Smooth muscle cell (in vitro differentiated cells): Measurements from ENCODE around the gene ROCK2. TPM values are rescaled to one million over a fixed set of nuclear protein-coding genes. Genes with fewer than 3 reads are reported as not detected.

ENCODE experiments used
- DNase-seq: peaks from one replicate; lab custom pipeline; 2025; ENCODE audit not compliant: unreplicated experiment; lab: John Stamatoyannopoulos, UW
- H2AFZ ChIP-seq: fragments of 200-600 bp; sonication (generic); 2 replicates; pipeline ENCODE4 v1.6.0; 2016; ENCODE audit warnings: antibody characterized with exemption, low read depth, mild to moderate bottlenecking
- H3F3A ChIP-seq: fragments of 200-600 bp; sonication (generic); 2 replicates; pipeline ENCODE4 v1.6.0; 2017; ENCODE audit warnings: antibody characterized with exemption, low read depth
- H3K27ac ChIP-seq: fragments of 200-600 bp; sonication (generic); 2 replicates; pipeline ENCODE4 v1.5.1; 2016; ENCODE audit warnings: low read depth, mild to moderate bottlenecking
- H3K27me3 ChIP-seq: fragments of 200-600 bp; sonication (generic); 2 replicates; pipeline ENCODE4 v1.6.1; 2016; ENCODE audit warnings: low read depth, mild to moderate bottlenecking
- H3K36me3 ChIP-seq: fragments of 200-600 bp; sonication (generic); 2 replicates; pipeline ENCODE4 v1.5.1; 2016; ENCODE audit warnings: low read depth
- H3K4me1 ChIP-seq: fragments of 200-600 bp; sonication (generic); 2 replicates; pipeline ENCODE4 v1.5.1; 2016; ENCODE audit warnings: low read depth
- H3K4me2 ChIP-seq: fragments of 200-600 bp; sonication (generic); 2 replicates; pipeline ENCODE4 v1.6.0; 2016; ENCODE audit warnings: mild to moderate bottlenecking
- H3K4me3 ChIP-seq: fragments of 200-600 bp; sonication (generic); 2 replicates; pipeline ENCODE4 v1.5.1; 2016; ENCODE audit warnings: mild to moderate bottlenecking
- H3K79me2 ChIP-seq: fragments of 200-600 bp; sonication (generic); 2 replicates; pipeline ENCODE4 v1.6.0; 2016; ENCODE audit warnings: low read depth, mild to moderate bottlenecking
- H3K9ac ChIP-seq: fragments of 200-600 bp; sonication (generic); 2 replicates; pipeline ENCODE4 v1.6.0; 2016; ENCODE audit warnings: low read depth
- H3K9me3 ChIP-seq: fragments of 200-600 bp; sonication (generic); replicated peaks from 2 replicates; pipeline ENCODE4 v1.5.1; 2016; ENCODE audit warnings: low read depth
- H4K20me1 ChIP-seq: fragments of 200-600 bp; sonication (generic); 2 replicates; pipeline ENCODE4 v1.6.0; 2016; ENCODE audit warnings: low read depth
- WGBS: methylation state at CpG from one replicate; pipeline ENCODE4 v1.1.7; 2016; ENCODE audit warnings: low lambda C conversion rate; 5-methylcytosine and 5-hydroxymethylcytosine counted together
- polyA plus RNA-seq: library from polyadenylated mRNA; unstranded; fragments of >200 nt; fragmentation: Nextera tagmentation; extraction: Ambion mirVana; gene quantifications from 2 replicates; pipeline ENCODE4 v1.2.1, GENCODE V29; 2016
- total RNA-seq: library from RNA; depleted of rRNA; stranded (reverse); fragments of >200 nt; gene quantifications from 2 replicates; pipeline ENCODE4 v1.2.3, GENCODE V29; 2014
- TF ChIP-seq, protein P1 (sequence below): fragments of 200-600 bp; sonication (generic); IDR thresholded peaks from 2 replicates; pipeline ENCODE4 v1.5.1; 2017; ENCODE audit warnings: borderline replicate concordance, mild to moderate bottlenecking, antibody characterized with exemption; ENCODE audit not compliant: insufficient read depth, poor library complexity, severe bottlenecking

ROCK2 gene
- total and polyA plus RNA-seq, 2 experiments from 2014 or later = 27.2 to 45.5 TPM

DNA sequence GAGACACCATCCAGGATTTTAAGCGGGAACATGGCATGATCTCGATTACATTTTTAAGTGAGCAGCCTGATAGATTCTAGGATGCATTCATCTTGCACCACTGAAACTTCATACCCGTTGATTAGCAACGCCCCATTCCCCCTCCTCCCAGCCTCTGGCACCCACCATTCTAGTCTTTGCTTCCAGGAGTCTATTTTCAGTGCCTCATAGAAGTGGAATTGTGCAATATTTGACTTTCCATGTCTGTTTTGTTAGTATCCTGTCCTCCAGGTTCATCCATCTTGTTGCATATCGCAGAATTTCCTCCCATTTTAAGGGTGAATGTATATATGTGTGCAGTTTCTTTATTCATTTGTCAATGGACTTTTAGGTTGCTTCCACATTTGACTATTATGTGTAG lies 210.1 kb downstream of the ROCK2 start:
- Histone ChIP-seq H3K9me3 (no peaks in the 10 kb centered on the region), H3K4me1 (peaks cover 7% of the 10 kb centered on the region), H3K9ac (no peak overlapping the region), H4K20me1 (no peaks in the 10 kb centered on the region), H3K27me3 (no peaks in the 10 kb centered on the region), H3K4me2 (no peak overlapping the region), H3F3A (no peaks in the 10 kb centered on the region), H3K79me2 (no peaks in the 10 kb centered on the region), H3K36me3 (no peaks in the 10 kb centered on the region), H3K4me3 (no peak overlapping the region), H3K27ac (no peak overlapping the region), H2AFZ (no peak overlapping the region)
- 96% methylated on average over 5 of the region's 5 CpGs for WGBS
- TF ChIP-seq, protein P1, sequence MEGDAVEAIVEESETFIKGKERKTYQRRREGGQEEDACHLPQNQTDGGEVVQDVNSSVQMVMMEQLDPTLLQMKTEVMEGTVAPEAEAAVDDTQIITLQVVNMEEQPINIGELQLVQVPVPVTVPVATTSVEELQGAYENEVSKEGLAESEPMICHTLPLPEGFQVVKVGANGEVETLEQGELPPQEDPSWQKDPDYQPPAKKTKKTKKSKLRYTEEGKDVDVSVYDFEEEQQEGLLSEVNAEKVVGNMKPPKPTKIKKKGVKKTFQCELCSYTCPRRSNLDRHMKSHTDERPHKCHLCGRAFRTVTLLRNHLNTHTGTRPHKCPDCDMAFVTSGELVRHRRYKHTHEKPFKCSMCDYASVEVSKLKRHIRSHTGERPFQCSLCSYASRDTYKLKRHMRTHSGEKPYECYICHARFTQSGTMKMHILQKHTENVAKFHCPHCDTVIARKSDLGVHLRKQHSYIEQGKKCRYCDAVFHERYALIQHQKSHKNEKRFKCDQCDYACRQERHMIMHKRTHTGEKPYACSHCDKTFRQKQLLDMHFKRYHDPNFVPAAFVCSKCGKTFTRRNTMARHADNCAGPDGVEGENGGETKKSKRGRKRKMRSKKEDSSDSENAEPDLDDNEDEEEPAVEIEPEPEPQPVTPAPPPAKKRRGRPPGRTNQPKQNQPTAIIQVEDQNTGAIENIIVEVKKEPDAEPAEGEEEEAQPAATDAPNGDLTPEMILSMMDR = no peak
- DNase-seq = no peak

DNA sequence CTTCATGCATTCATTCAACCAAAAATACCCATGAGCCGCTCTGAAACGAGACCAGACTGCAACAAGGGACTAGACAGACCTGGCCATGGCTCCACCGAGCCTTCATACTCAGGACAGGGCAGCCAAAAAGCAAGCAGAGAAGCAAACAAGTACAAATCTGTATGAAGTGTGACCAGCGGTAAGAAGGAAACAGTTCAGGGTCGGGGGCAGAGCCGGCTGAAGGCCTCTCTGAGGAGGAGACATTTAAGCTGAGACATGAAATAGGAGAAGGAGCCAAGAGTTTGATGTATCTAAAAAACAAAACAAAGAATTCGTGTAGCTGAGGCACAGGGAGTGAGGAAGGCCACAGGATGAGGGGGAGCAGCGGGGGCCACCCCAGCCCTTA lies 210.5 kb downstream of the ROCK2 start:
- peak overlapping the region; percentile 86 for H3K4me2 ChIP-seq
- no peaks in the 10 kb centered on the region for H4K20me1 ChIP-seq
- H3K4me1 ChIP-seq = peaks cover 7% of the 10 kb centered on the region
- TF ChIP-seq, protein P1 = no peak
- peaks cover 3% of the 10 kb centered on the region for H3F3A ChIP-seq
- no peak overlapping the region for H3K27ac ChIP-seq
- WGBS = 90% methylated on average over 8 of the region's 8 CpGs
- no peaks in the 10 kb centered on the region for H3K36me3 ChIP-seq
- H3K79me2 ChIP-seq = no peaks in the 10 kb centered on the region
- H3K4me3 ChIP-seq = no peak overlapping the region
- H3K9ac ChIP-seq = no peak overlapping the region
- peak overlapping the region; percentile 45 for H2AFZ ChIP-seq
- no peaks in the 10 kb centered on the region for H3K9me3 ChIP-seq
- no peak for DNase-seq
- H3K27me3 ChIP-seq = no peaks in the 10 kb centered on the region

DNA sequence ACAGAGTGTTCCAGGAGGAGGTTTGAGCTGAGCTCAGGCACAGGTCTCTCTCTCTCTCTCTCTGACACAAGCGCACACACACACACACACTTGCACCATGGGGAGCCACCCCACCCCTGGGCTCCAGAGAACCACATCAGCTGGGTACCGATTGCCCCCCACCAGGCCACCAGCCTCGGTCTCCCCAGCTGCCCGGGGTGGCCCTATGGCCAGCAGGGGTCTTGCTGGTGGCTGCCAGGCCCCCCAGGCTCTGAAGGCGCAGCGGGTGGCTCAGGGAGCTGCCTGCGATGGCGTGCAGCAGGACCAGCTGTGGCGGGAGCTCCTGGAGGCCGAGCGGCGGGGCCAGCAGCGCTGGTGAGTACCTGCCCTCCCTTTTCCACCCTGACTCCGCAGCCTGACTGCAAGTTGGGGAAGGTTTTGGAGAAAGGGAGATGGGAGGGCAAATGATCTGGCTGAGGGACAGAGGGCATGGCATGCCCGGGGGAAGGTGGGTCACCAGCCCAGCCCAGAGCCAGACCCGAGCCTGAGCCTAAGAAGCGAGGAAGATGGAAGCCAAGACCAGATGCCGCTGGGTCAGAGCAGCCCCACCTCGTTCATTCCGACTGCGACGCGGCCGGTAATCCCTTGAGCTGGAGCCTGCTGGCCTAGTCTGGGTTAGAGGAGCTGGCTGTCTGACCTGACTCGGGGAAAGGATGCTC lies 211.0 kb downstream of the ROCK2 start:
- Histone ChIP-seq H3F3A (peaks cover 8% of the 10 kb centered on the region), H3K4me1 (peaks cover 7% of the 10 kb centered on the region), H3K27me3 (no peaks in the 10 kb centered on the region), H3K27ac (no peak overlapping the region), H3K9ac (peak overlapping the region; percentile 76), H3K79me2 (no peaks in the 10 kb centered on the region), H2AFZ (peak overlapping the region; percentile 45), H4K20me1 (no peaks in the 10 kb centered on the region), H3K4me3 (peak overlapping the region; percentile 57), H3K36me3 (no peaks in the 10 kb centered on the region), H3K9me3 (no peaks in the 10 kb centered on the region), H3K4me2 (peak overlapping the region; percentile 86)
- no peak for DNase-seq
- TF ChIP-seq, protein P1 = no peak
- 66% methylated on average over 25 of the region's 25 CpGs for WGBS

DNA sequence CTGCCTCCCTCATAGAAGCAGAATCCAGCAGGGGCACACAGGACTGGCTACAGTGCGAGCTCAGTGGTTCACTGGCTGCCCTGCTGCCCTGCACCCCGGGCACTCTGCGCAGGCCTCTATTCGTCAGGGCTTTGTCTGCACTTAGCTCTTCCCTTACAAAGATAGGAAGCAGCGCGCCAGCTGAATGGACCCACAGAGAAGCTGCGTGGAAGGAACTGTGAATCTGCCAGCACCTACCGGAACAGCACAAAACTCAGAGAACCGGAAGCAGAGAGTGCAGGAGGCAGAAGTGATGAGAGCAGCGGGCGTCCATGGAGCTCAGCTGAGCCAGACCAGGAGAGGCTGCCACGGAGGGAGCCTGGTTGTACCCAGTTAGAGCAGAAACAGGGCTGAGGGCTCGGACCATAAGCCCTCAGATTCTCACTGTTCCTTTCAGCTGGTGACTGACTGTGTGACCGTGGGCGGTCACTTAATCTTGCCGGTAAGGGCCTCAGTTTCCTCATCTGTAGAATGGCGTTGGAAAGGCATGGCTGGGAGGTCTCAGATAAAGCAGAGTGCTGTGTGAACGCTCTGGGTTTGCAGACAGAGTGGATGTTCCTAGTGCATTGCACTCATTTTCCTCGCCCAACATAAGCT lies 212.3 kb downstream of the ROCK2 start:
- H3K9me3 ChIP-seq = no peaks in the 10 kb centered on the region
- no peak overlapping the region for H3K4me2 ChIP-seq
- H3K4me3 ChIP-seq = no peak overlapping the region
- H2AFZ ChIP-seq = no peak overlapping the region
- TF ChIP-seq, protein P1 = no peak
- H3K9ac ChIP-seq = no peak overlapping the region
- no peak overlapping the region for H3K27ac ChIP-seq
- H3K36me3 ChIP-seq = no peaks in the 10 kb centered on the region
- no peak for DNase-seq
- no peaks in the 10 kb centered on the region for H3K27me3 ChIP-seq
- peaks cover 8% of the 10 kb centered on the region for H3F3A ChIP-seq
- H3K79me2 ChIP-seq = no peaks in the 10 kb centered on the region
- no peaks in the 10 kb centered on the region for H4K20me1 ChIP-seq
- H3K4me1 ChIP-seq = peaks cover 7% of the 10 kb centered on the region
- WGBS = 83% methylated on average over 19 of the region's 19 CpGs
